ENCODE results near the gene LYPD6. TPM values are rescaled to one million over a fixed set of nuclear protein-coding genes. Genes with fewer than 3 reads are reported as not detected.

The LYPD6 gene
- total RNA-seq, 2 donors from 2014 or later = 0.99 to 2.9 TPM

GRCh38 chr2:149438330-149438960 is 108.1 kb downstream of the LYPD6 start:
- intact Hi-C loops (cut with DNase I) = no loop called here
- no peak for ATAC-seq
- H3K4me1 ChIP-seq = no peaks in the 10 kb centered on the region
- H3K27me3 ChIP-seq = no peaks in the 10 kb centered on the region
- no peak for DNase-seq
- 68 to 88% methylated on average over 3 of the region's 3 CpGs for WGBS, 2 donors
- H3K9me3 ChIP-seq = no peaks in the 10 kb centered on the region
- no peak overlapping the region for H3K4me3 ChIP-seq
- no peak for TF ChIP-seq CTCF (IDR thresholded peaks at IDR 0.05)
- TF ChIP-seq POLR2A (IDR thresholded peaks at IDR 0.05) = no peak
- no peaks in the 10 kb centered on the region for H3K36me3 ChIP-seq (replicated peaks in 1 of 2; ENCODE audit: insufficient read depth in 1 of 2, low read depth in 2 of 2)
- no peak overlapping the region for H3K27ac ChIP-seq

DNA sequence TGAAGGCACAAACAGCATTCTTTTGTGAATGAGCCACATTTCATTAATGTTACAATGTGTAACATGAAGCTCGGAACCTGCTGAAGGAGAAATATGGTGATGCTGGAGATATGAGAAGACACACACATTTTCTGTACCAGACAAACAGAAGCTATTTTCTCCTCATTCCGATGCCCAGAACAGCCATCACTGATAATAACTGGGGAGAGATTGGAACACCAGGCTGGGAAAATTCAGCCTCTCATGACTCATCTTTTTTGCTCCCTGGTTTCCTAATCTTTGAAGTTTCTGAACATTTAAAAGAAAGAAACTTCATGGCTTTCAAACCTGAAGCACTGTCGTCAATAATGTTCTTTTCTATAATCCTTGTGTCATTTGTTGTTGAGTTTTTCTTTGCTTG is 110.9 kb downstream of the LYPD6 start:
- H3K4me1 ChIP-seq = no peaks in the 10 kb centered on the region
- 89 to 93% methylated on average over 3 of the region's 3 CpGs for WGBS, 2 donors
- ATAC-seq (no peak), DNase-seq (no peak)
- no peaks in the 10 kb centered on the region for H3K27me3 ChIP-seq
- TF ChIP-seq CTCF (IDR thresholded peaks at IDR 0.05) (no peak), POLR2A (IDR thresholded peaks at IDR 0.05) (no peak)
- intact Hi-C loops (cut with DNase I) = no loop called here
- H3K9me3 ChIP-seq = no peaks in the 10 kb centered on the region
- H3K4me3 ChIP-seq = no peak overlapping the region
- no peak overlapping the region for H3K27ac ChIP-seq
- H3K36me3 ChIP-seq (replicated peaks in 1 of 2; ENCODE audit: insufficient read depth in 1 of 2, low read depth in 2 of 2) = no peaks in the 10 kb centered on the region

DNA sequence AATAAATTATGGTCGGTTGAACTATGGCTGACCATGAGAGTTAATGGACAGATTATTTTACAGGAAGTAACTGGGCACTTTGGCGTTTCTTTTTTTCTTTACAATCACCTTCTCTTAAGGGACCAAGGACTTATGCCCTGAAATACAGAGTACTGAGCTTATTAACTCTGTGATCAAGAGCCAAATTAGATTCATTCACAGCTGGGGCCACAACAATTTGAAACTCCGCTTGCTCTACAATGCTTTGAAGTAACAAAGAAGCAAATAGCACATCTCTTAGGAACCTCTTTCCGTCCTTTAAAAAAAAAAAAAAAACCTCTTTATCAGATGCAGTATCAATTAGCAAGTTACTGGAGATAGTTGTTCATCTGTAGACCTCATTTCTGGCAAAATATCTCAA is 112.0 kb downstream of the LYPD6 start:
- Histone ChIP-seq H3K27ac (no peak overlapping the region), H3K27me3 (no peaks in the 10 kb centered on the region), H3K4me1 (no peaks in the 10 kb centered on the region), H3K36me3 (replicated peaks in 1 of 2; ENCODE audit: insufficient read depth in 1 of 2, low read depth in 2 of 2) (no peaks in the 10 kb centered on the region), H3K9me3 (no peaks in the 10 kb centered on the region), H3K4me3 (no peak overlapping the region)
- ATAC-seq (no peak), DNase-seq (no peak)
- no peak for TF ChIP-seq POLR2A (IDR thresholded peaks at IDR 0.05)
- 75 to 80% methylated on average over 4 of the region's 4 CpGs for WGBS, 2 donors
- intact Hi-C loops (cut with DNase I) = no loop called here

DNA sequence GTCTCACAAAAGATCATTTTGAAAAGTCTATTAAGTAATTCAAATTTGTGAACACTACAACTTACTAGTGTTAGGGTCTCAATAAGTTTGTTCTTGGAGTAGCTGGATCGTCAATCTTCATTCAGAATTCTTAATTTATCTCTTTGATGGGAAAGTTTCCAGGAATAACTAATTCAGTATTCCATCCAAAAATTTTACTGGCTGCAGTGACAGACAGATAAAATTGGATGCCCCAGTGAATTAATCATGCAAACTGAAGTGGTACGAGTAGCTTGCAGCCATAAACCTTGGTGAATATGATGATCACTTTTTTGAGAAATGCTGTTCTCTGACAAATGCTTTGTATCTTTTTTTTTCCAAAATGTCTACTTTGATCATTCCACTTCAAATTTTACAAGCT is 112.8 kb downstream of the LYPD6 start:
- no peak overlapping the region for H3K4me3 ChIP-seq
- H3K36me3 ChIP-seq (replicated peaks in 1 of 2; ENCODE audit: insufficient read depth in 1 of 2, low read depth in 2 of 2) = no peaks in the 10 kb centered on the region
- ATAC-seq (no peak), DNase-seq (no peak)
- WGBS, 2 donors = 72 to 76% methylated on average over 2 of the region's 2 CpGs
- no peaks in the 10 kb centered on the region for H3K27me3 ChIP-seq
- H3K27ac ChIP-seq = no peak overlapping the region
- intact Hi-C loops (cut with DNase I) = no loop called here
- H3K9me3 ChIP-seq = no peaks in the 10 kb centered on the region
- H3K4me1 ChIP-seq = no peaks in the 10 kb centered on the region
- TF ChIP-seq POLR2A (IDR thresholded peaks at IDR 0.05) (no peak), CTCF (IDR thresholded peaks at IDR 0.05) (no peak)

- no peak overlapping the region for H3K27ac ChIP-seq
- DNase-seq = no peak
- TF ChIP-seq POLR2A (IDR thresholded peaks at IDR 0.05) = no peak
- TF ChIP-seq CTCF (IDR thresholded peaks at IDR 0.05) = no peak
- H3K4me1 ChIP-seq = no peaks in the 10 kb centered on the region
- H3K36me3 ChIP-seq (replicated peaks in 1 of 2; ENCODE audit: insufficient read depth in 1 of 2, low read depth in 2 of 2) = no peaks in the 10 kb centered on the region
- no peaks in the 10 kb centered on the region for H3K27me3 ChIP-seq
- 96 to 97% methylated on average over 3 of the region's 3 CpGs for WGBS, 2 donors
- no peaks in the 10 kb centered on the region for H3K9me3 ChIP-seq
- intact Hi-C loops (cut with DNase I) = no loop called here
- no peak overlapping the region for H3K4me3 ChIP-seq
- ATAC-seq = no peak
Observed at GRCh38 chr2:149446748-149447147, 116.4 kb downstream of the LYPD6 start.

All from body of pancreas (tissue), 4 donors.